CD4-positive, alpha-beta T cell treated with Interleukin-12 subunit alpha and Interleukin-12 subunit beta, for 1 hour (primary cell): ENCODE results near the gene HES5.

Experiments
- DNase-seq: peaks from one replicate; pipeline ENCODE4 v3.0.0-alpha.2; 2020

Gene HES5

GRCh38 chr1:2546515-2547209, 16.6 kb upstream of the HES5 start:
- peak; percentile 90 for DNase-seq

- DNase-seq: peak; percentile 95
Observed at GRCh38 chr1:2545754-2546514, 15.9 kb upstream of the HES5 start.

- no peak for DNase-seq
Observed at GRCh38 chr1:2544875-2545640, 15.0 kb upstream of the HES5 start.

- DNase-seq: no peak
Observed at GRCh38 chr1:2544093-2544874, 14.2 kb upstream of the HES5 start.

GRCh38 chr1:2543543-2544092, 13.6 kb upstream of the HES5 start:
- DNase-seq: peak; percentile 53

- DNase-seq: no peak
Observed at GRCh38 chr1:2542246-2542915, 12.3 kb upstream of the HES5 start.

GRCh38 chr1:2541619-2542245, 11.7 kb upstream of the HES5 start:
- DNase-seq: no peak

- DNase-seq: peak; percentile 14
Observed at GRCh38 chr1:2540816-2541492, 10.9 kb upstream of the HES5 start.

- DNase-seq: peak; percentile 39
Observed at GRCh38 chr1:2539312-2539907, 9.3 kb upstream of the HES5 start.

- no peak for DNase-seq
Observed at GRCh38 chr1:2538872-2539271, 8.8 kb upstream of the HES5 start.

- no peak for DNase-seq
Observed at GRCh38 chr1:2538376-2538775, 8.3 kb upstream of the HES5 start.

- no peak for DNase-seq
Observed at GRCh38 chr1:2537784-2538115, 7.7 kb upstream of the HES5 start.

GRCh38 chr1:2535981-2536380, 5.9 kb upstream of the HES5 start:
- DNase-seq: no peak

GRCh38 chr1:2535455-2535854, 5.4 kb upstream of the HES5 start:
- no peak for DNase-seq

GRCh38 chr1:2534687-2535441, 4.8 kb upstream of the HES5 start:
- no peak for DNase-seq

GRCh38 chr1:2534315-2534686, 4.2 kb upstream of the HES5 start:
- DNase-seq: no peak

GRCh38 chr1:2533365-2533764, 3.3 kb upstream of the HES5 start:
- no peak for DNase-seq

GRCh38 chr1:2532485-2533160, 2.6 kb upstream of the HES5 start:
- DNase-seq: no peak
